ENCODE results near the gene UBR2. TPM values are rescaled to one million over a fixed set of nuclear protein-coding genes. Genes with fewer than 3 reads are reported as not detected.

Gene UBR2
- total RNA-seq, 1 donor from 2014 or later, result 17.8 TPM

- intact Hi-C loops (cut with DNase I), result no loop called here
- TF ChIP-seq, protein P1, sequence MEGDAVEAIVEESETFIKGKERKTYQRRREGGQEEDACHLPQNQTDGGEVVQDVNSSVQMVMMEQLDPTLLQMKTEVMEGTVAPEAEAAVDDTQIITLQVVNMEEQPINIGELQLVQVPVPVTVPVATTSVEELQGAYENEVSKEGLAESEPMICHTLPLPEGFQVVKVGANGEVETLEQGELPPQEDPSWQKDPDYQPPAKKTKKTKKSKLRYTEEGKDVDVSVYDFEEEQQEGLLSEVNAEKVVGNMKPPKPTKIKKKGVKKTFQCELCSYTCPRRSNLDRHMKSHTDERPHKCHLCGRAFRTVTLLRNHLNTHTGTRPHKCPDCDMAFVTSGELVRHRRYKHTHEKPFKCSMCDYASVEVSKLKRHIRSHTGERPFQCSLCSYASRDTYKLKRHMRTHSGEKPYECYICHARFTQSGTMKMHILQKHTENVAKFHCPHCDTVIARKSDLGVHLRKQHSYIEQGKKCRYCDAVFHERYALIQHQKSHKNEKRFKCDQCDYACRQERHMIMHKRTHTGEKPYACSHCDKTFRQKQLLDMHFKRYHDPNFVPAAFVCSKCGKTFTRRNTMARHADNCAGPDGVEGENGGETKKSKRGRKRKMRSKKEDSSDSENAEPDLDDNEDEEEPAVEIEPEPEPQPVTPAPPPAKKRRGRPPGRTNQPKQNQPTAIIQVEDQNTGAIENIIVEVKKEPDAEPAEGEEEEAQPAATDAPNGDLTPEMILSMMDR (IDR thresholded peaks at IDR 0.05), result no peak
- Histone ChIP-seq H3K27ac (no peak overlapping the region), H3K27me3 (no peaks in the 10 kb centered on the region), H3K4me3 (no peak overlapping the region), H3K4me1 (peaks cover 0 to 5% of the 10 kb centered on the region in 2 donors), H3K9me3 (no peaks in the 10 kb centered on the region), H3K36me3 (no peaks in the 10 kb centered on the region)
- no peak for DNase-seq (ENCODE audit: low spot score in 2 of 2)
These were observed 161.0 kb downstream of the UBR2 start for GRCh38 chr6:42724825-42725224.

- Histone ChIP-seq H3K36me3 (no peaks in the 10 kb centered on the region), H3K27ac (peak overlapping the region in 1 of 2 donors; percentile 37), H3K27me3 (no peaks in the 10 kb centered on the region), H3K9me3 (no peaks in the 10 kb centered on the region), H3K4me1 (peaks cover 0 to 5% of the 10 kb centered on the region in 2 donors), H3K4me3 (peak overlapping the region; percentile 53 to 70)
- intact Hi-C loops (cut with DNase I), result loop anchor here (1.0 to 2.0 kb wide), 3 partner anchors 31 to 153 kb away; partner anchors contain the start of gene RPL7L1
- no peak for DNase-seq (ENCODE audit: low spot score in 2 of 2)
- TF ChIP-seq, protein P1 (IDR thresholded peaks at IDR 0.05), result no peak
These were observed 162.2 kb downstream of the UBR2 start for GRCh38 chr6:42726026-42726425.

DNA sequence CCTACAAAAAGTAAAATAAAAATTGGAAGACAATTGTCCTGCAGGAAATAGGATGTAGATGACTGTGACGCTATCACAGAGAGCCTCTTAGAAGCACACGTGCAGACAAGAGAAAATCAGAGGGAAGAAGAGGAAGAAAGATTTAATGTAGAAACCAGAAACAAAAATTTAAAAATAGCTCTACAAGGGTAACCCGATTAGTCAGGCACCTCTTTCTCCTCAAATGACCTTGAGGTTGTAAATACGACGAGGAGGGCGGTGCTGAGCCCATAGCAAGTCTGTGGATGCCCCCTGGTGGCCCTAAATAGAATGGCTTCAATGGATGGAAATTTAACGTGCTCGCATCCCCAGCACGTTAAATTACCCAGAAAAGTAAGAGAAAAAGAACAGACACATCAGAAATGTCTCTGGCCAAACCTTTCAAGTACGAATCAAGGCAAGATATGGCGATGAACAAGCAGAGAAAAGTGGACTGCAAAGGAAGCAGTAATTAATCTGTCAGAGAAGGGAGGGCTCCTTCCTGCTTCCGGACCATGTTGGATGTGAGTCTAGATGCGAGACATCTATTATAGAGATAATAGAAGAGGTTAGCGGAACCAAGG, 162.8 kb downstream of the UBR2 start:
- Histone ChIP-seq H3K4me3 (peak overlapping the region; percentile 53 to 70), H3K4me1 (peaks cover 0 to 5% of the 10 kb centered on the region in 2 donors), H3K36me3 (no peaks in the 10 kb centered on the region), H3K9me3 (no peaks in the 10 kb centered on the region), H3K27me3 (no peaks in the 10 kb centered on the region), H3K27ac (peak overlapping the region; percentile 51 to 58)
- DNase-seq (ENCODE audit: low spot score in 2 of 2), result peak; percentile 46 to 90
- TF ChIP-seq, protein P1 (IDR thresholded peaks at IDR 0.05), result peak; percentile 80 to 89 (median 89)
- intact Hi-C loops (cut with DNase I), result loop anchor here (1.0 to 2.0 kb wide), 4 partner anchors 20 to 152 kb away; partner anchors contain the start of genes RPL7L1 and TBCC

DNA sequence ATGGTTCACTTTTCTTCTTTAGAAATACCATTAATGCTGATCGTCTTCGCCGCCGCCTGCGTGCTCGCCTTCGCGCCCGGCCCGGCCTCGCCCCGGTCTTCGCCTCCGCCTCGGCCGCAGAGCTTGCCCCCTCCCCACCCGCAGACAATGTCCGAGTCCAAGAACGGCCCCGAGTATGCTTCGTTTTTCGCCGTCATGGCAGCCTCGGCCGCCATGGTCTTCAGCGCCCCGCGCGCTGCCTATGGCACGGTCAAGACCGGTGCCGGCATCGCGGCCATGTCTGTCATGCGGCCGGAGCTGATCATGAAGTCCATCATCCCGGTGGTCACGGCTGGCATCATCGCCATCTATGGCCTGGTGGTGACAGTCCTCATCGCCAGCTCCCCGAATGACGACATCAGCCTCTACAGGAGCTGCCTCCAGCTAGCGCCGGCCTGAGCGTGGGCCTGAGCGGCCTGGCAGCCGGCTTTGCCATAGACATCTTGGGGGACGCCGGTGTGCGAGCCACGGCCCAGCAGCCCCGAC, 163.3 kb downstream of the UBR2 start:
- Histone ChIP-seq H3K27me3 (no peaks in the 10 kb centered on the region), H3K4me1 (peaks cover 0 to 5% of the 10 kb centered on the region in 2 donors), H3K4me3 (peak overlapping the region; percentile 53 to 70), H3K36me3 (no peaks in the 10 kb centered on the region), H3K9me3 (no peaks in the 10 kb centered on the region), H3K27ac (peak overlapping the region; percentile 51 to 58)
- TF ChIP-seq, protein P1 (IDR thresholded peaks at IDR 0.05), result no peak
- DNase-seq (ENCODE audit: low spot score in 2 of 2), result no peak
- intact Hi-C loops (cut with DNase I), result loop anchor here (1.0 to 2.0 kb wide), 3 partner anchors 19 to 152 kb away; partner anchors contain the start of genes RPL7L1 and TBCC

- no peaks in the 10 kb centered on the region for H3K9me3 ChIP-seq
- no peak for DNase-seq (ENCODE audit: low spot score in 2 of 2)
- H3K4me3 ChIP-seq, result peak overlapping the region; percentile 53 to 70
- no peaks in the 10 kb centered on the region for H3K27me3 ChIP-seq
- H3K4me1 ChIP-seq, result peaks cover 0 to 5% of the 10 kb centered on the region in 2 donors
- no peaks in the 10 kb centered on the region for H3K36me3 ChIP-seq
- intact Hi-C loops (cut with DNase I), result loop anchor here (1.0 to 2.0 kb wide), 3 partner anchors 19 to 151 kb away; partner anchors contain the start of genes RPL7L1 and TBCC
- no peak overlapping the region for H3K27ac ChIP-seq
- TF ChIP-seq, protein P1 (IDR thresholded peaks at IDR 0.05), result no peak
These were observed 163.8 kb downstream of the UBR2 start for GRCh38 chr6:42727627-42728026.

Measured in ascending aorta (tissue), 2 donors.